DND-41 (cell line): ENCODE results near the gene PSD2.

Experiments
- ATAC-seq: fragments of 200-7000 bp; cut with Tn5 transposase; 3 replicates; pipeline ENCODE4 v1.9.1; 2021; ENCODE audit warnings: low read depth; ENCODE audit not compliant: insufficient read depth
- DNase-seq: peaks from one replicate; pipeline ENCODE4 v3.0.0-alpha.2; 2020
- H2AFZ ChIP-seq: 2 replicates; pipeline ENCODE4 v1.6.0; 2012; ENCODE audit warnings: low read depth, low read length
- H3K27ac ChIP-seq: 2 replicates; pipeline ENCODE4 v1.5.1; 2012; ENCODE audit warnings: low read length, inconsistent platforms
- H3K27me3 ChIP-seq: fragments of 200-600 bp; sonication (generic); 2 replicates; pipeline ENCODE4 v1.6.0; 2012; ENCODE audit warnings: low read length, mild to moderate bottlenecking, inconsistent platforms; ENCODE audit not compliant: insufficient read depth, poor library complexity
- H3K36me3 ChIP-seq: 2 replicates; pipeline ENCODE4 v1.5.1; 2012; ENCODE audit warnings: low read length, inconsistent platforms; ENCODE audit not compliant: insufficient read depth
- H3K4me1 ChIP-seq: 2 replicates; pipeline ENCODE4 v1.5.1; 2012; ENCODE audit warnings: mild to moderate bottlenecking, low read length; ENCODE audit not compliant: insufficient read depth
- H3K4me2 ChIP-seq: 2 replicates; pipeline ENCODE4 v1.6.0; 2012; ENCODE audit warnings: mild to moderate bottlenecking, moderate library complexity, low read length, inconsistent platforms; ENCODE audit not compliant: insufficient read depth
- H3K4me3 ChIP-seq, 2 experiments: fragments of 200-600 bp in 1 of 2; shearing (Covaris generic) in 1 of 2; 2 replicates each; pipeline ENCODE4 v1.5.1; 2012 to 2016; ENCODE audit warnings: inconsistent platforms in 2 of 2, low read length in 2 of 2, mild to moderate bottlenecking in 2 of 2, low read depth in 1 of 2, moderate library complexity in 1 of 2
- H3K79me2 ChIP-seq: 2 replicates; pipeline ENCODE4 v1.6.0; 2012; ENCODE audit warnings: low read length, inconsistent platforms; ENCODE audit not compliant: insufficient read depth
- H3K9ac ChIP-seq: 2 replicates; pipeline ENCODE4 v1.6.0; 2012; ENCODE audit warnings: low read depth, mild to moderate bottlenecking, inconsistent platforms, low read length, moderate library complexity
- H3K9me3 ChIP-seq: 2 replicates; pipeline ENCODE4 v1.5.1; 2012; ENCODE audit warnings: low read length, moderate library complexity, mild to moderate bottlenecking, inconsistent platforms; ENCODE audit not compliant: insufficient read depth, severe bottlenecking
- H4K20me1 ChIP-seq: 2 replicates; pipeline ENCODE4 v1.6.0; 2012; ENCODE audit warnings: low read length; ENCODE audit not compliant: insufficient read depth
- CTCF ChIP-seq: IDR thresholded peaks from 2 replicates; pipeline ENCODE4 v1.5.1; 2012; ENCODE audit warnings: borderline replicate concordance, low read length, moderate library complexity, mild to moderate bottlenecking; ENCODE audit not compliant: poor library complexity, severe bottlenecking; ENCODE audit errors: extremely low read depth
- EZH2 ChIP-seq: IDR thresholded peaks from 3 replicates; pipeline ENCODE4 v1.6.1; 2012; ENCODE audit warnings: borderline replicate concordance, low read depth, mild to moderate bottlenecking, moderate library complexity, low read length, inconsistent platforms; ENCODE audit not compliant: severe bottlenecking

Gene PSD2

DNA sequence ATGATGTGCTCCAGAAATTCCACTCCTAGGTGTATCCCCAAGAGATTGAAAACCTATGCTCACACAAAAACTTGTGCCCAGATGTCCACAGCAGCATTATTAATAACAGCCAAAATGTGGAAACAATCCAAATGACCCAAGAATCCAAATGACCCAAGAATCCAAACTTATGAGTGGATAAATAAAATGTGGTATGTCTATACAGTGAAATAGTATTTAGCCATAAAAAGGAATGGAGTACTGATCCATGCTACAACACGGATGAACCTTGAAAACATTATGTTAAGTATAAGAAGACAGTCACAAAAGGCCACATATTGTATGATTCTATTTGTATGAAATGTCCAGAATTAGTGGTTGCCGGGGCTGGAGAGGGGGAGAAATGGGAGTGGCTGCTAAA lies 80.3 kb downstream of the PSD2 start:
- no peaks in the 10 kb centered on the region for H3K36me3 ChIP-seq
- H2AFZ ChIP-seq, result no peak overlapping the region

GRCh38 chr5:139877129-139877597 lies 81.6 kb downstream of the PSD2 start:
- no peaks in the 10 kb centered on the region for H3K9me3 ChIP-seq
- DNase-seq (no peak), ATAC-seq (no peak)
- TF ChIP-seq EZH2 (no peak), CTCF (no peak)
- no peaks in the 10 kb centered on the region for H3K4me1 ChIP-seq
- H3K27me3 ChIP-seq, result peaks cover 12% of the 10 kb centered on the region
- no peak overlapping the region for H2AFZ ChIP-seq
- H3K4me3 ChIP-seq, result no peak overlapping the region
- H3K79me2 ChIP-seq, result no peaks in the 10 kb centered on the region
- no peaks in the 10 kb centered on the region for H4K20me1 ChIP-seq
- H3K36me3 ChIP-seq, result no peaks in the 10 kb centered on the region
- no peak overlapping the region for H3K27ac ChIP-seq
- no peak overlapping the region for H3K4me2 ChIP-seq
- H3K9ac ChIP-seq, result no peak overlapping the region

More for the DNA sequence above, 80.3 kb downstream of the PSD2 start:
- H3K27ac ChIP-seq, result no peak overlapping the region
- TF ChIP-seq CTCF (no peak), EZH2 (no peak)
- H3K9me3 ChIP-seq, result no peaks in the 10 kb centered on the region
- H3K9ac ChIP-seq, result no peak overlapping the region
- ATAC-seq (no peak), DNase-seq (no peak)
- H3K4me3 ChIP-seq, result no peak overlapping the region
- H3K4me2 ChIP-seq, result no peak overlapping the region
- H3K79me2 ChIP-seq, result no peaks in the 10 kb centered on the region
- H3K4me1 ChIP-seq, result no peaks in the 10 kb centered on the region
- H4K20me1 ChIP-seq, result no peaks in the 10 kb centered on the region
- peaks cover 22% of the 10 kb centered on the region for H3K27me3 ChIP-seq

GRCh38 chr5:139878093-139878492 lies 82.5 kb downstream of the PSD2 start:
- no peak overlapping the region for H3K4me3 ChIP-seq
- H3K9ac ChIP-seq, result no peak overlapping the region
- H3K27ac ChIP-seq, result no peak overlapping the region

More at GRCh38 chr5:139878093-139878492, 82.5 kb downstream of the PSD2 start:
- DNase-seq, result no peak
- no peaks in the 10 kb centered on the region for H4K20me1 ChIP-seq
- H3K4me2 ChIP-seq, result no peak overlapping the region
- TF ChIP-seq CTCF (no peak), EZH2 (no peak)
- peaks cover 11% of the 10 kb centered on the region for H3K27me3 ChIP-seq
- H3K36me3 ChIP-seq, result no peaks in the 10 kb centered on the region
- ATAC-seq, result no peak
- H3K4me1 ChIP-seq, result no peaks in the 10 kb centered on the region
- no peaks in the 10 kb centered on the region for H3K9me3 ChIP-seq
- no peak overlapping the region for H2AFZ ChIP-seq
- no peaks in the 10 kb centered on the region for H3K79me2 ChIP-seq
